Activated CD4-positive, alpha-beta T cell treated with anti-CD3 and anti-CD28 coated beads for 36 hours (primary cell): ENCODE results near the gene NPPA. TPM values are rescaled to one million over a fixed set of nuclear protein-coding genes. Genes with fewer than 3 reads are reported as not detected.
A peak's percentile ranks its signal among the peaks of the same experiment; 100 is the strongest.
"Not testable (repeated sequence)": the region's sequence is repeated elsewhere in the genome, so short reads cannot be mapped to it uniquely, and the experiment has no call there.

ENCODE experiments used
- ATAC-seq: fragments of 200-7000 bp; cut with Tn5 transposase; one replicate; pipeline ENCODE4 v1.10.0; 2021; ENCODE audit warnings: mild to moderate bottlenecking, moderate library complexity
- CTCF ChIA-PET: fragments of 350-600 bp; sonication (Branson Sonifier 250); formaldehyde crosslinking; loops from one replicate; lab custom pipeline; 2021; ENCODE audit warnings: antibody characterized with exemption; lab: Charles Lee
- POLR2A ChIA-PET: fragments of 350-600 bp; sonication (Branson Sonifier 250); formaldehyde crosslinking; loops from one replicate; lab custom pipeline; 2021; ENCODE audit warnings: antibody characterized with exemption, inconsistent platforms; lab: Charles Lee
- DNase-seq: peaks from one replicate; pipeline ENCODE4 v3.0.0-alpha.2; 2020
- H3K27ac Mint-ChIP-seq: one replicate; pipeline ENCODE4 v1.8.0; 2021; ENCODE audit warnings: mixed read lengths
- H3K27me3 Mint-ChIP-seq: one replicate; pipeline ENCODE4 v1.8.0; 2021; ENCODE audit warnings: mixed read lengths
- H3K36me3 Mint-ChIP-seq: one replicate; pipeline ENCODE4 v1.8.0; 2021; ENCODE audit warnings: low read depth, mixed read lengths
- H3K4me1 Mint-ChIP-seq: one replicate; pipeline ENCODE4 v1.8.0; 2021; ENCODE audit warnings: mixed read lengths
- H3K4me3 Mint-ChIP-seq: one replicate; pipeline ENCODE4 v1.8.0; 2021; ENCODE audit warnings: mild to moderate bottlenecking, moderate library complexity, mixed read lengths
- H3K9me3 Mint-ChIP-seq: one replicate; pipeline ENCODE4 v1.8.0; 2021; ENCODE audit warnings: low read depth, mixed read lengths
- intact Hi-C, 2 experiments: fragments of 100-400 bp; cut with DNase I in 1 of 2; cut with micrococcal nuclease in 1 of 2; formaldehyde crosslinking; loops; one replicate each; pipeline versions ENCODE4 v1.14.2 to v1.15.1; 2022 to 2024; cut with DNase I, micrococcal nuclease
- total RNA-seq, 2 experiments: library from RNA; stranded (reverse); gene quantifications; one replicate each; pipeline ENCODE4 v1.2.3, GENCODE V29; 2021

NPPA gene
- not detected for total RNA-seq

- intact Hi-C loops = no loop called here
- CTCF ChIA-PET = interaction anchor here (0.7 to 0.8 kb wide), 2 partner anchors 10 to 250 kb away, joined by 3 read pairs; no protein-coding TSS in a partner anchor
- DNase-seq = no peak
- H3K27ac Mint-ChIP-seq = no peak within 1 kb of the TSS
- POLR2A ChIA-PET = interaction anchor here (0.7 kb wide), 1 partner anchor 271 kb away, joined by 3 read pairs; no protein-coding TSS in a partner anchor
- H3K9me3 Mint-ChIP-seq = no peaks in the 10 kb centered on the region
- no peaks in the 10 kb centered on the region for H3K4me1 Mint-ChIP-seq
- peaks cover 10% of the 10 kb centered on the region for H3K36me3 Mint-ChIP-seq
- no peak within 1 kb of the TSS for H3K4me3 Mint-ChIP-seq
- peaks cover 7% of the 10 kb centered on the region for H3K27me3 Mint-ChIP-seq
- ATAC-seq = no peak
These were observed at the start of gene NPPA for GRCh38 chr1:11847667-11848372. NPPA (minus strand) TSS chr1:11847783; CDS start chr1:11847684, 99 bp downstream.

- H3K9me3 Mint-ChIP-seq, H3K27ac Mint-ChIP-seq, H3K4me1 Mint-ChIP-seq, DNase-seq, H3K4me3 Mint-ChIP-seq, POLR2A ChIA-PET, H3K36me3 Mint-ChIP-seq, ATAC-seq: not testable (repeated sequence)
- H3K27me3 Mint-ChIP-seq = peaks cover 27% of the 10 kb centered on the region
- intact Hi-C loops = loop anchor here (1.0 to 5.0 kb wide), 4 partner anchors 30 to 242 kb away; partner anchors contain the start of genes FBXO2 (in 1 of the 2) and FBXO44 (in 1 of the 2)
- CTCF ChIA-PET = interaction anchor here (0.7 to 1.1 kb wide), 3 partner anchors 56 to 914 kb away, joined by 3 to 4 read pairs (median 3); no protein-coding TSS in a partner anchor
These were observed 46.9 kb upstream of the NPPA start for GRCh38 chr1:11894501-11894900.

DNA sequence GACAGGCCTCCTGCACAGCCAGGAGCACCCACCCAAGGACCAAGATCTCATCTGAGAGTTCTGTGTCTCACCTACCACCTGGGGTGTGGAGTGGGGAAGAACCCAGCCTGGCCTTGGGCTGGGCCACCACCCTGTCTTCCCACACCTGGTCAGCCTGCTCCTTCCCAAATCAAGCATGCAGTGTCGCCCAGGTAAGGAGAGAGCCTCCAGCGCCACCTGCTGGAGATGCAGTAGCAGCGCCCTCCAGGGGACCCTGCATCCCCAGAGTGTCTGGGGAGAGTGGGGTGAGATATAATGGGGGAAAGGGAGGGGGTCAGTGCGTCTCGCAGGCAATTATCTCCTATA lies 46.3 kb upstream of the NPPA start:
- CTCF ChIA-PET = interaction anchor here (0.8 to 1.4 kb wide), 2 partner anchors 12 to 30 kb away, joined by 3 read pairs; no protein-coding TSS in a partner anchor

GRCh38 chr1:11891433-11892186 lies 44.0 kb upstream of the NPPA start:
- peaks cover 12% of the 10 kb centered on the region for H3K27me3 Mint-ChIP-seq
- DNase-seq (no peak), ATAC-seq (no peak)
- CTCF ChIA-PET = interaction anchor here (1.0 to 1.4 kb wide), 3 partner anchors 12 to 139 kb away, joined by 3 to 4 read pairs (median 3); no protein-coding TSS in a partner anchor
- H3K9me3 Mint-ChIP-seq = no peaks in the 10 kb centered on the region
- no peaks in the 10 kb centered on the region for H3K36me3 Mint-ChIP-seq
- H3K27ac Mint-ChIP-seq = no peak overlapping the region
- no peak overlapping the region for H3K4me3 Mint-ChIP-seq
- H3K4me1 Mint-ChIP-seq = no peaks in the 10 kb centered on the region
- intact Hi-C loops = loop anchor here in 1 of 2 experiments (5.0 kb wide), 2 partner anchors 104 to 239 kb away; partner anchors contain the start of genes FBXO2 and FBXO44
- POLR2A ChIA-PET = interaction anchor here (1.3 to 1.4 kb wide), 2 partner anchors 16 to 18 kb away, joined by 4 to 5 read pairs; no protein-coding TSS in a partner anchor

More for the DNA sequence above, 46.3 kb upstream of the NPPA start:
- Mint-ChIP-seq H3K27ac (no peak overlapping the region), H3K36me3 (no peaks in the 10 kb centered on the region), H3K4me1 (no peaks in the 10 kb centered on the region), H3K27me3 (peaks cover 23% of the 10 kb centered on the region), H3K4me3 (peak overlapping the region; percentile 16), H3K9me3 (no peaks in the 10 kb centered on the region)
- peak; percentile 92 for ATAC-seq
- peak; percentile 86 for DNase-seq
- POLR2A ChIA-PET = no interaction called here
- intact Hi-C loops = loop anchor here (1.0 to 5.0 kb wide), 4 partner anchors 29 to 242 kb away; partner anchors contain the start of genes FBXO2 (in 1 of the 2) and FBXO44 (in 1 of the 2)

- DNase-seq (no peak), ATAC-seq (no peak)
- H3K27me3 Mint-ChIP-seq = peaks cover 3% of the 10 kb centered on the region
- H3K27ac Mint-ChIP-seq = no peak overlapping the region
- intact Hi-C loops = no loop called here
- ChIA-PET CTCF (interaction anchor here (0.6 kb wide), 1 partner anchor 39 kb away, joined by 4 read pairs; no protein-coding TSS in a partner anchor), POLR2A (interaction anchor here (0.6 kb wide), 1 partner anchor 430 kb away, joined by 3 read pairs; no protein-coding TSS in a partner anchor)
- no peaks in the 10 kb centered on the region for H3K4me1 Mint-ChIP-seq
- no peak overlapping the region for H3K4me3 Mint-ChIP-seq
- no peaks in the 10 kb centered on the region for H3K9me3 Mint-ChIP-seq
- H3K36me3 Mint-ChIP-seq = no peaks in the 10 kb centered on the region
These were observed 41.3 kb upstream of the NPPA start for GRCh38 chr1:11888877-11889208.

- CTCF ChIA-PET = interaction anchor here (0.6 to 0.7 kb wide), 2 partner anchors 63 to 549 kb away, joined by 3 read pairs; no protein-coding TSS in a partner anchor
- DNase-seq = no peak
- Mint-ChIP-seq H3K9me3 (no peaks in the 10 kb centered on the region), H3K27me3 (peaks cover 2% of the 10 kb centered on the region), H3K36me3 (no peaks in the 10 kb centered on the region), H3K27ac (no peak overlapping the region), H3K4me3 (no peak overlapping the region), H3K4me1 (no peaks in the 10 kb centered on the region)
- intact Hi-C loops = no loop called here
- POLR2A ChIA-PET = interaction anchor here (0.6 kb wide), 1 partner anchor 429 kb away, joined by 3 read pairs; no protein-coding TSS in a partner anchor
- ATAC-seq = no peak
These were observed 40.8 kb upstream of the NPPA start for GRCh38 chr1:11888206-11888876.

DNA sequence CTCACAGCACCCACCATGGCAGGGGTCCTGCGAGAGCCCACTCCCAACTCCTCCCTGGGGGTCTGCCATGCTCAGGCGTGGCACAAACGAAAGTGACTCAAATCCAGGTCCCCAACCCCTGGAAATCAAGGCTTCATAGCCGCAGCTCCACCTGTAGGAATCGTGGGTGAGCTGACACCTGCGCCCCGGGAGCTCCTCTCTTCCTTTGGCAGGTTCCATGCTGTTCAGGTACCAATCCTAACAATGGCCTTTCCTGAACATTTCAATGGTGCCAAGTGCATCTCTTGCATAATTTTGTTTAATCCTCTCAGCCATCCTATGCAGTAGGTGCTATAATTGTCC lies 40.1 kb upstream of the NPPA start:
- POLR2A ChIA-PET = no interaction called here
- intact Hi-C loops = no loop called here
- no peaks in the 10 kb centered on the region for H3K4me1 Mint-ChIP-seq

GRCh38 chr1:11886986-11887665 lies 39.5 kb upstream of the NPPA start:
- Mint-ChIP-seq H3K9me3 (no peaks in the 10 kb centered on the region), H3K4me3 (no peak overlapping the region), H3K27me3 (peaks cover under 1% of the 10 kb centered on the region), H3K36me3 (no peaks in the 10 kb centered on the region), H3K27ac (no peak overlapping the region), H3K4me1 (no peaks in the 10 kb centered on the region)
- ChIA-PET POLR2A (no interaction called here), CTCF (no interaction called here)
- DNase-seq (no peak), ATAC-seq (no peak)
- intact Hi-C loops = no loop called here

More for the DNA sequence above, 40.1 kb upstream of the NPPA start:
- no peak overlapping the region for H3K4me3 Mint-ChIP-seq
- H3K27me3 Mint-ChIP-seq = no peaks in the 10 kb centered on the region
- no peak for ATAC-seq
- CTCF ChIA-PET = interaction anchor here (0.6 to 0.7 kb wide), 2 partner anchors 63 to 548 kb away, joined by 3 read pairs; no protein-coding TSS in a partner anchor
- no peaks in the 10 kb centered on the region for H3K36me3 Mint-ChIP-seq
- DNase-seq = no peak
- no peaks in the 10 kb centered on the region for H3K9me3 Mint-ChIP-seq
- H3K27ac Mint-ChIP-seq = no peak overlapping the region

- CTCF ChIA-PET = no interaction called here
- DNase-seq (no peak), ATAC-seq (no peak)
- Mint-ChIP-seq H3K36me3 (no peaks in the 10 kb centered on the region), H3K27me3 (peaks cover 2% of the 10 kb centered on the region), H3K27ac (no peak overlapping the region), H3K9me3 (no peaks in the 10 kb centered on the region), H3K4me3 (no peak overlapping the region), H3K4me1 (no peaks in the 10 kb centered on the region)
- intact Hi-C loops = no loop called here
- POLR2A ChIA-PET = no interaction called here
These were observed 38.3 kb upstream of the NPPA start for GRCh38 chr1:11885916-11886315.

DNA sequence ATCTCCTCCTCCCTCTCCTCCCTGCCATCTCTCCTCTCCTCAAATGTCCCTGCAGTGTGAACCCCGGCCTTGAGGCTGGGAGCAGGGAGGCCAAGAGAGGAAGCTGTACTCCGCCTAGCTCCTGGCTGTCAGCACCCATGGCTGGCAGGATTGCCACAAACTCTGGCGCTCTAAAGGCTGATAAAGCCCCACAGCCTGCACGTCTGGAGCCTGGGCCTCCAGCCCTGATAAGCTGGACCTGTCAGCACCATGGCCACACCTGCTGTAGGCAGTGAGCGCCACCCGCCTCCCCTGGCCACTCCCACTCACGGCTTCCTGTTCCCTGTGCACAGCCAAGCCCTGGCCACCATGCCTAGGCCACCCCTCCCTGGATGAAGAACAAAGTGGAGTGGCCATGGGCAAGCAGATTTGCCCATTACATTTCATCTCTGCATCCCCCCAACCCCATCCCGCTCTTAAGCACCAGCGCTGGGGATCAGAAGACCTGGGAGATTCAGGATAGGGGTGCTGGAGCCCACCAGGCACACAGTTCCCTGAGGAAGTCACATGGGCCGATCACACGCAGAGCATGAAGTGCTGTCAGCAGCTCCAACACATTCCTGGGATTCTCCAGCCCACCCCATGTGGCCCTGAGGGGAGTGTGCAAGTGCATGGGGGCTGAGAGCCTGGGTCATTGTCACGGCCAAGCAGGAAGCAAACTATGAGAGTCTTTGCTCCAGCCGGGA lies 35.4 kb upstream of the NPPA start:
- POLR2A ChIA-PET = interaction anchor here (0.5 kb wide), 1 partner anchor 152 kb away, joined by 4 read pairs; no protein-coding TSS in a partner anchor
- Mint-ChIP-seq H3K27ac (no peak overlapping the region), H3K4me1 (no peaks in the 10 kb centered on the region), H3K9me3 (no peaks in the 10 kb centered on the region), H3K27me3 (peaks cover 2% of the 10 kb centered on the region), H3K4me3 (no peak overlapping the region), H3K36me3 (no peaks in the 10 kb centered on the region)
- intact Hi-C loops = no loop called here
- CTCF ChIA-PET = interaction anchor here (1.0 kb wide), 1 partner anchor 10 kb away, joined by 3 read pairs; no protein-coding TSS in a partner anchor
- no peak for DNase-seq
- ATAC-seq = no peak
